HL-60 (cell line): Measurements from ENCODE around the gene PARN.

Experiments
- POLR2AphosphoS5 ChIP-seq: IDR thresholded peaks from 2 replicates; pipeline ENCODE4 v1.6.1; 2012; ENCODE audit warnings: low read depth
- TF ChIP-seq, protein P1 (sequence below): IDR thresholded peaks from 2 replicates; pipeline ENCODE4 v1.6.1; 2012; ENCODE audit warnings: low read depth; ENCODE audit not compliant: insufficient replicate concordance

DNA sequence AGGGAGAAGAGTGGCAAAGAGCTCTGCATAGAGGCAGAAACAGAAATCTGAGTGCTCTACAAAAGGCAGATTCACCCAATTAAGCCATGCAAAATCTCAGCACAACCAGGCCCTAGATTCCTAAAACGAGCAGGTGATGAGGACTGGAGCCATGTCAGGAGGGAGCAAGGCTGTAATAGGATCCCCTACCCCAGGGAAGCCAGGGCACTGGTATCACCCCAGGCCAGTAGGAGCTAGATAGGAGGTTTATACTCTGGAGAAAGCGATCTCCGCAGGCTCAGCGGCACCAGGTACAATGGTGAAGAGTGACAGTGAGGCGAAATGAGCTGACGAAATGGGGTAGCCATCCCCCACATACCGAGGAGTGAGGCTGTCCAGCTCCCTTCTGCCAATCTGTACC is 171.5 kb downstream of the PARN start:
- TF ChIP-seq, protein P1, sequence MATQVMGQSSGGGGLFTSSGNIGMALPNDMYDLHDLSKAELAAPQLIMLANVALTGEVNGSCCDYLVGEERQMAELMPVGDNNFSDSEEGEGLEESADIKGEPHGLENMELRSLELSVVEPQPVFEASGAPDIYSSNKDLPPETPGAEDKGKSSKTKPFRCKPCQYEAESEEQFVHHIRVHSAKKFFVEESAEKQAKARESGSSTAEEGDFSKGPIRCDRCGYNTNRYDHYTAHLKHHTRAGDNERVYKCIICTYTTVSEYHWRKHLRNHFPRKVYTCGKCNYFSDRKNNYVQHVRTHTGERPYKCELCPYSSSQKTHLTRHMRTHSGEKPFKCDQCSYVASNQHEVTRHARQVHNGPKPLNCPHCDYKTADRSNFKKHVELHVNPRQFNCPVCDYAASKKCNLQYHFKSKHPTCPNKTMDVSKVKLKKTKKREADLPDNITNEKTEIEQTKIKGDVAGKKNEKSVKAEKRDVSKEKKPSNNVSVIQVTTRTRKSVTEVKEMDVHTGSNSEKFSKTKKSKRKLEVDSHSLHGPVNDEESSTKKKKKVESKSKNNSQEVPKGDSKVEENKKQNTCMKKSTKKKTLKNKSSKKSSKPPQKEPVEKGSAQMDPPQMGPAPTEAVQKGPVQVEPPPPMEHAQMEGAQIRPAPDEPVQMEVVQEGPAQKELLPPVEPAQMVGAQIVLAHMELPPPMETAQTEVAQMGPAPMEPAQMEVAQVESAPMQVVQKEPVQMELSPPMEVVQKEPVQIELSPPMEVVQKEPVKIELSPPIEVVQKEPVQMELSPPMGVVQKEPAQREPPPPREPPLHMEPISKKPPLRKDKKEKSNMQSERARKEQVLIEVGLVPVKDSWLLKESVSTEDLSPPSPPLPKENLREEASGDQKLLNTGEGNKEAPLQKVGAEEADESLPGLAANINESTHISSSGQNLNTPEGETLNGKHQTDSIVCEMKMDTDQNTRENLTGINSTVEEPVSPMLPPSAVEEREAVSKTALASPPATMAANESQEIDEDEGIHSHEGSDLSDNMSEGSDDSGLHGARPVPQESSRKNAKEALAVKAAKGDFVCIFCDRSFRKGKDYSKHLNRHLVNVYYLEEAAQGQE = no peak
- no peak for TF ChIP-seq POLR2AphosphoS5
